ENCODE measurements around the gene PZP.

The PZP gene

GRCh38 chr12:9099552-9100190, 108.5 kb downstream of the PZP start:
- no peak for DNase-seq

All from RPMI8226 (cell line).